Chondrocyte (in vitro differentiated cells): ENCODE data around the gene INTS4. TPM values are rescaled to one million over a fixed set of nuclear protein-coding genes. Genes with fewer than 3 reads are reported as not detected.

ENCODE experiments used
- DNase-seq: peaks from one replicate; pipeline ENCODE4 v3.0.0; 2021; ENCODE audit warnings: mixed read lengths, low spot score
- H3K27ac Mint-ChIP-seq: one replicate; pipeline ENCODE4 v1.8.0; 2021; ENCODE audit warnings: mild to moderate bottlenecking, moderate library complexity, mixed read lengths; ENCODE audit not compliant: unreplicated experiment
- H3K27me3 Mint-ChIP-seq: 2 replicates; pipeline ENCODE4 v1.8.0; 2021; ENCODE audit warnings: low read depth, mixed read lengths
- H3K36me3 Mint-ChIP-seq: 2 replicates; pipeline ENCODE4 v1.8.0; 2021; ENCODE audit warnings: low read depth, mixed read lengths
- H3K4me1 Mint-ChIP-seq: 2 replicates; pipeline ENCODE4 v1.8.0; 2021; ENCODE audit warnings: low read depth, mild to moderate bottlenecking, mixed read lengths
- H3K4me3 Mint-ChIP-seq: one replicate; pipeline ENCODE4 v1.8.0; 2021; ENCODE audit warnings: mild to moderate bottlenecking, moderate library complexity, mixed read lengths; ENCODE audit not compliant: unreplicated experiment
- H3K9me3 Mint-ChIP-seq: 2 replicates; pipeline ENCODE4 v1.8.0; 2021; ENCODE audit warnings: low read depth, mixed read lengths
- CTCF ChIP-seq: fragments of 200-600 bp; sonication (generic); IDR thresholded peaks from 2 replicates; pipeline ENCODE4 v1.5.0; 2021; ENCODE audit warnings: antibody characterized with exemption, mild to moderate bottlenecking, moderate library complexity
- total RNA-seq: library from RNA; stranded (reverse); gene quantifications from 3 replicates; pipeline ENCODE4 v1.2.1, GENCODE V29; 2021

Gene INTS4
- total RNA-seq, 1 donor from 2014 or later, result 26.9 TPM

GRCh38 chr11:78036313-78036712, 41.8 kb upstream of the INTS4 start:
- DNase-seq, result no peak
- Mint-ChIP-seq H3K36me3 (no peaks in the 10 kb centered on the region), H3K27ac (no peak overlapping the region)

GRCh38 chr11:78034623-78035022, 40.2 kb upstream of the INTS4 start:
- H3K27me3 Mint-ChIP-seq, result no peaks in the 10 kb centered on the region
- no peaks in the 10 kb centered on the region for H3K9me3 Mint-ChIP-seq
- H3K36me3 Mint-ChIP-seq, result no peaks in the 10 kb centered on the region
- peaks cover 46% of the 10 kb centered on the region for H3K4me1 Mint-ChIP-seq
- TF ChIP-seq CTCF, result no peak
- no peak overlapping the region for H3K27ac Mint-ChIP-seq
- DNase-seq, result no peak
- no peak overlapping the region for H3K4me3 Mint-ChIP-seq

More at GRCh38 chr11:78036313-78036712, 41.8 kb upstream of the INTS4 start:
- Mint-ChIP-seq H3K4me1 (peaks cover 50% of the 10 kb centered on the region), H3K4me3 (no peak overlapping the region), H3K9me3 (no peaks in the 10 kb centered on the region), H3K27me3 (no peaks in the 10 kb centered on the region)
- no peak for TF ChIP-seq CTCF

- no peak for DNase-seq
- no peaks in the 10 kb centered on the region for H3K36me3 Mint-ChIP-seq
- H3K27ac Mint-ChIP-seq, result no peak overlapping the region
- no peaks in the 10 kb centered on the region for H3K27me3 Mint-ChIP-seq
- no peaks in the 10 kb centered on the region for H3K9me3 Mint-ChIP-seq
- H3K4me1 Mint-ChIP-seq, result peaks cover 31% of the 10 kb centered on the region
- H3K4me3 Mint-ChIP-seq, result no peak overlapping the region
- no peak for TF ChIP-seq CTCF
These were observed 38.6 kb upstream of the INTS4 start for GRCh38 chr11:78033040-78033439.

- Mint-ChIP-seq H3K27ac (no peak overlapping the region), H3K9me3 (no peaks in the 10 kb centered on the region)
These were observed 37.6 kb upstream of the INTS4 start for GRCh38 chr11:78032090-78032489.

GRCh38 chr11:78031629-78032028, 37.2 kb upstream of the INTS4 start:
- TF ChIP-seq CTCF, result no peak
- Mint-ChIP-seq H3K36me3 (no peaks in the 10 kb centered on the region), H3K27ac (no peak overlapping the region), H3K4me3 (no peak overlapping the region), H3K4me1 (peaks cover 19% of the 10 kb centered on the region), H3K9me3 (no peaks in the 10 kb centered on the region), H3K27me3 (no peaks in the 10 kb centered on the region)
- DNase-seq, result no peak

More at GRCh38 chr11:78032090-78032489, 37.6 kb upstream of the INTS4 start:
- TF ChIP-seq CTCF, result no peak
- DNase-seq, result no peak
- H3K36me3 Mint-ChIP-seq, result no peaks in the 10 kb centered on the region
- H3K4me3 Mint-ChIP-seq, result no peak overlapping the region
- no peaks in the 10 kb centered on the region for H3K27me3 Mint-ChIP-seq
- peaks cover 23% of the 10 kb centered on the region for H3K4me1 Mint-ChIP-seq
